Common myeloid progenitor, CD34-positive (primary cell): Measurements from ENCODE around the gene IGF2BP3.

Source experiments
- CTCF ChIA-PET: fragments of 350-600 bp; sonication (Branson Sonifier 250); formaldehyde crosslinking; loops from one replicate; lab custom pipeline; 2021; ENCODE audit warnings: antibody characterized with exemption; lab: Charles Lee
- POLR2A ChIA-PET: fragments of 350-600 bp; sonication (Branson Sonifier 250); formaldehyde crosslinking; loops from one replicate; lab custom pipeline; 2021; ENCODE audit warnings: antibody characterized with exemption; lab: Charles Lee
- DNase-seq, 3 donors: peaks; one replicate each; pipeline versions ENCODE4 v3.0.0 to v3.0.0-alpha.2; 2013
- H3K27ac ChIP-seq, 2 experiments: 1 replicate in 1 of 2; 2 replicates in 1 of 2; pipeline ENCODE4 v1.7.0; 2013; ENCODE audit warnings: inconsistent platforms in 2 of 2, low read length in 2 of 2, mild to moderate bottlenecking in 2 of 2, low read depth in 1 of 2, moderate library complexity in 1 of 2; ENCODE audit not compliant: severe bottlenecking in 2 of 2, insufficient read depth in 1 of 2, poor library complexity in 1 of 2
- H3K27me3 ChIP-seq, 5 experiments: replicated peaks in 2 of 5; 1 replicate in 3 of 5; 2 replicates in 2 of 5; pipeline versions ENCODE4 v1.6.1 to v1.7.0; 2013; ENCODE audit warnings: low read length in 4 of 5, mild to moderate bottlenecking in 2 of 5, moderate library complexity in 2 of 5, inconsistent platforms in 1 of 5; ENCODE audit not compliant: insufficient read depth in 5 of 5, control insufficient read depth in 4 of 5
- H3K36me3 ChIP-seq, 4 experiments: 1 replicate in 2 of 4; 2 replicates in 2 of 4; pipeline versions ENCODE4 v1.6.1 to v1.7.0; 2013; ENCODE audit warnings: low read length in 3 of 4, control low read depth in 1 of 4, mild to moderate bottlenecking in 1 of 4; ENCODE audit not compliant: control insufficient read depth in 4 of 4, insufficient read depth in 4 of 4
- H3K4me1 ChIP-seq, 4 experiments: 1 replicate in 3 of 4; 2 replicates in 1 of 4; pipeline versions ENCODE4 v1.6.1 to v1.7.1; 2013; ENCODE audit warnings: low read length in 3 of 4, mild to moderate bottlenecking in 3 of 4, control low read depth in 1 of 4, inconsistent platforms in 1 of 4, moderate library complexity in 1 of 4; ENCODE audit not compliant: control insufficient read depth in 4 of 4, insufficient read depth in 4 of 4; ENCODE audit errors: control extremely low read depth in 1 of 4
- H3K4me3 ChIP-seq, 7 experiments: 1 replicate in 4 of 7; 2 replicates in 3 of 7; pipeline versions ENCODE4 v1.5.1 to v1.7.0; 2013; ENCODE audit warnings: mild to moderate bottlenecking in 7 of 7, low read length in 6 of 7, moderate library complexity in 6 of 7, inconsistent platforms in 2 of 7, low read depth in 2 of 7, control low read depth in 1 of 7; ENCODE audit not compliant: insufficient read depth in 4 of 7, control insufficient read depth in 1 of 7; ENCODE audit errors: extremely low read depth in 1 of 7
- H3K9me3 ChIP-seq, 5 experiments: 1 replicate in 4 of 5; 2 replicates in 1 of 5; pipeline versions ENCODE4 v1.6.1 to v1.7.1; 2013; ENCODE audit warnings: low read length in 4 of 5, mild to moderate bottlenecking in 2 of 5, inconsistent platforms in 1 of 5, low read depth in 1 of 5, moderate library complexity in 1 of 5; ENCODE audit not compliant: control insufficient read depth in 4 of 5, insufficient read depth in 2 of 5; ENCODE audit errors: control extremely low read depth in 1 of 5
- WGBS: methylation state at CpG from one replicate; pipeline ENCODE4 v1.1.5; 2013; ENCODE audit not compliant: insufficient coverage; 5-methylcytosine and 5-hydroxymethylcytosine counted together

IGF2BP3 gene

GRCh38 chr7:23347682-23348180, 122.6 kb downstream of the IGF2BP3 start:
- Histone ChIP-seq H3K27me3 (no peaks in the 10 kb centered on the region), H3K9me3 (no peaks in the 10 kb centered on the region), H3K4me1 (peaks cover 18 to 40% (median 37%) of the 10 kb centered on the region in 4 experiments), H3K4me3 (peak overlapping the region in 5 of 7 experiments; percentile 46 to 78 (median 62)), H3K27ac (peak overlapping the region; percentile 14 to 77), H3K36me3 (peaks cover 0 to 37% (median 2%) of the 10 kb centered on the region in 4 experiments)
- POLR2A ChIA-PET: interaction anchor here (0.6 kb wide), 1 partner anchor 39 kb away, joined by 3 read pairs; no protein-coding TSS in a partner anchor
- peak; percentile 69 to 92 (median 85) for DNase-seq
- 12% methylated on average over 8 of the region's 8 CpGs for WGBS
- CTCF ChIA-PET: interaction anchor here (0.9 to 3.3 kb wide), 7 partner anchors 10 to 116 kb away, joined by 3 to 13 read pairs (median 4); no protein-coding TSS in a partner anchor

DNA sequence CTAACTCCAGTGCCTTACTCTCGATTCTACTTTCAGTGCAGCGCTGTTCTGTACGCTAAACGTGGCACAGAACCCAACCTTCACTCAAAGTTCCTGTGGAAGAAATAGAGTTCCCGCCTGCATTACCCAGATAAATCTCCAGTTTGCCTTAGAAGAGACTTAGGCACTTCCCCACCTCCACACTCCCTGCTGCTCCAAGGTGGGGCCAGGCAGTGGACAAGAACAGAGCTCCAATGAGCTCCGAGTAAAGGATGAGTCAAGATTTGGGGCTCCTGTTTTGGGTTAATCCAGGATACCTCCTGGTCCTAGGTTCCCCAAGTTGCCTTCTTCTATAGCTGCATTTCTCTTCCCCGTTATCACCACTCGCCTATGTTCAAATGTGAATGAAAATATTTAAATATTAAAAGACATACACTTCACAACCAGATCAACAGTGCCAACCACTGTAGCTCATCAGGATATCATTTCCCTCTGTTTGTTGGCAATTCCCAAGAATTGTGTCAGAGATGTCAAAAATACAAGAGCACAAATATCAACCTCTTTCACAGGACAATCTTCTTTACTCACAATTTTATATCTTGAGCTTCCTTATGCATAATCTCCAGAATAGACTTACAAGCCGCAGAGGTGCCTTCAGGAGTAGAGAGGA, 123.1 kb downstream of the IGF2BP3 start:
- DNase-seq: peak in 2 of 3 donors; percentile 37 to 53
- Histone ChIP-seq H3K27me3 (no peaks in the 10 kb centered on the region), H3K36me3 (peaks cover 0 to 42% (median 3%) of the 10 kb centered on the region in 4 experiments), H3K4me1 (peaks cover 18 to 40% (median 37%) of the 10 kb centered on the region in 4 experiments), H3K9me3 (no peaks in the 10 kb centered on the region), H3K27ac (peak overlapping the region; percentile 14 to 77), H3K4me3 (peak overlapping the region in 5 of 7 experiments; percentile 46 to 78 (median 62))
- ChIA-PET CTCF (interaction anchor here (0.9 to 3.3 kb wide), 8 partner anchors 9 to 116 kb away, joined by 3 to 13 read pairs (median 4); no protein-coding TSS in a partner anchor), POLR2A (interaction anchor here (0.6 kb wide), 1 partner anchor 38 kb away, joined by 3 read pairs; no protein-coding TSS in a partner anchor)
- WGBS: 13% methylated on average over 7 of the region's 9 CpGs

- H3K27me3 ChIP-seq: no peaks in the 10 kb centered on the region
- peaks cover 18 to 40% (median 37%) of the 10 kb centered on the region in 4 experiments for H3K4me1 ChIP-seq
- peak; percentile 78 to 91 (median 89) for DNase-seq
- no peaks in the 10 kb centered on the region for H3K9me3 ChIP-seq
- H3K36me3 ChIP-seq: peaks cover 0 to 46% (median 4%) of the 10 kb centered on the region in 4 experiments
- ChIA-PET CTCF (interaction anchor here (0.7 to 3.3 kb wide), 9 partner anchors 8 to 77 kb away, joined by 3 to 13 read pairs (median 8); no protein-coding TSS in a partner anchor), POLR2A (interaction anchor here (1.0 kb wide), 1 partner anchor 73 kb away, joined by 3 read pairs; no protein-coding TSS in a partner anchor)
- H3K27ac ChIP-seq: peak overlapping the region; percentile 62 to 77
- WGBS: no CpG with 5 or more reads among the region's 8 CpGs
- H3K4me3 ChIP-seq: peak overlapping the region in 6 of 7 experiments; percentile 21 to 78 (median 58)
Measured at GRCh38 chr7:23346316-23346715, 124.0 kb downstream of the IGF2BP3 start.

DNA sequence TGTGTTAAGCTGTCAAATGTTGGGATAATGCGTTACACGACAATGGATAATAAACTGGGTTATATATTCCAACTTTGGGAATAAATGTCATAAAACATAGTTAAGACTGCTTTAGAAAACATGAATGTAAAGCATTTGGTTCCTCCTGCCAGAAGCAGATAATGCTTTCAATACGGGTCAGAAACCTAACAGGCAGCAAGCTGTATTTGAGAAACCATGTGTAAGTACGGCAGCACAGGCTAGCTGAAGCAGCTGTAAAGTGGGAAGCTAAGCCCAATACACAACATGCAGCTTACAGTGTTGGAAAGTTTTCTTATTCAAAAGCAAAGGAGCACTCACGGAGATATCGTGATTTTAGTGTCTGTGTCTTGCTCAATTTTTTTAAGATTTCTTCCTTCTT, 124.7 kb downstream of the IGF2BP3 start:
- POLR2A ChIA-PET: no interaction called here
- CTCF ChIA-PET: interaction anchor here (1.1 to 3.3 kb wide), 6 partner anchors 8 to 73 kb away, joined by 5 to 13 read pairs (median 8); no protein-coding TSS in a partner anchor
- DNase-seq: peak in 2 of 3 donors; percentile 29 to 37
- H3K36me3 ChIP-seq: peaks cover 0 to 45% (median 5%) of the 10 kb centered on the region in 4 experiments
- H3K4me1 ChIP-seq: peaks cover 18 to 40% (median 37%) of the 10 kb centered on the region in 4 experiments
- 10% methylated on average over 2 of the region's 6 CpGs for WGBS
- H3K27ac ChIP-seq: peak overlapping the region; percentile 62 to 63
- no peaks in the 10 kb centered on the region for H3K27me3 ChIP-seq
- H3K9me3 ChIP-seq: no peaks in the 10 kb centered on the region
- peak overlapping the region in 5 of 7 experiments; percentile 46 to 78 (median 62) for H3K4me3 ChIP-seq

DNA sequence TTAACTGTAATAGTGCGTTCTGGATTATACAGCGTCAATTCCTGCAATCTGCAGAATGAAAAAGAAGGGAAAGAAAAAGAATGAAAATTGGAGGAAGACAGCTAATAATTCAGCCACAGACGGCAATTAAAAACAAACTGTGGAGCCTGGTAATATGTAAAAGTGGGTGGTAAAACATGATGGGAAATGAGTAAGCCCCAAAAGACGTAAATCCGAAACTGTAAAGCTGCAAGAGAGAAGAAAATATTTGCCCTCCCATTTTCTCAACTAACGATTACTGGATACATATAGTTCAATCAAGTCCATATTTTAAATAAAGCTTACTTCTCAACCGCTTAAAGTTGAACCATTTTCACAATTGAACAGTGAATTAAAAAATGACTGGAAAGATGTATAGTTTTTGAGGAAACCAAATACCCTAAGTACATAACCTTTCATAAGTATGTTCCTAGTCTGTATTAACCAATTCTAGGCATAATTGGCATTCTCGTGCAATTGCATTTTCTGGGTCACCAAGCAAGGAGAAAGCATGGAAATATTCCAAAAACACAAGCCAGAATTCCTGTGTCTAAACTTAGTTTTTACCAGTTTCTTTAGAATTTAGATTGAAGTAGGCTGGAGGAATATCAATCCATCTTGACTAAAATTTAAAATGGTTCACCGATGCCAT, 126.3 kb downstream of the IGF2BP3 start:
- no peak overlapping the region for H3K4me3 ChIP-seq
- DNase-seq: no peak
- no peak overlapping the region for H3K27ac ChIP-seq
- H3K27me3 ChIP-seq: no peaks in the 10 kb centered on the region
- H3K9me3 ChIP-seq: no peaks in the 10 kb centered on the region
- peaks cover 0 to 56% (median 12%) of the 10 kb centered on the region in 4 experiments for H3K36me3 ChIP-seq
- POLR2A ChIA-PET: interaction anchor here (0.6 kb wide), 1 partner anchor 253 kb away, joined by 3 read pairs; the partner anchor contains the start of gene CCDC126
- 100% methylated on average over 3 of the region's 9 CpGs for WGBS
- peaks cover 18 to 40% (median 37%) of the 10 kb centered on the region in 4 experiments for H3K4me1 ChIP-seq
- CTCF ChIA-PET: interaction anchor here (1.0 to 1.2 kb wide), 3 partner anchors 8 to 120 kb away, joined by 3 read pairs; no protein-coding TSS in a partner anchor

DNA sequence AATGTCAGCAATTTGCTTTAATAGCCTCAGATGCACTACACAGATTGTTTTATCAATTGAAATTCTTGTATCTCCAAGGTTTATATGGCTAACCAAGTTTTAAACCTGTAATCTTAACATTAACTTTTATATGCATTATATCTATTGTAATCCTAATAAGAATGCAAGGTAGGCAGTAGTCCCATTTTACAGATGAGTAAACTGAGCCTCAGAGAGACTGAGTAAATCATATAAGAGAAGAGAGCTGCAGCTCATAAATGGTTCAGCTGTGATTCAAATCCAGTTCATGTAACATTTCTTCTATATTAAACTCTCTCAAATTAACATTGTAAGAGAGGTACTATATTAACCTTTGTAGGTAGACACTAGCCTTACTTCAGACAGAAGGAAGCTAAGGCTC, 127.2 kb downstream of the IGF2BP3 start:
- Histone ChIP-seq H3K4me3 (no peak overlapping the region), H3K27me3 (no peaks in the 10 kb centered on the region), H3K9me3 (peaks cover 0 to 1% (median 0%) of the 10 kb centered on the region in 5 experiments), H3K4me1 (peaks cover 18 to 37% (median 34%) of the 10 kb centered on the region in 4 experiments), H3K27ac (no peak overlapping the region), H3K36me3 (peaks cover 0 to 63% (median 18%) of the 10 kb centered on the region in 4 experiments)
- DNase-seq: no peak
- CTCF ChIA-PET: interaction anchor here (1.0 to 1.2 kb wide), 3 partner anchors 8 to 121 kb away, joined by 3 read pairs; no protein-coding TSS in a partner anchor
- POLR2A ChIA-PET: no interaction called here
